Measurements from ENCODE around the gene NTM. TPM values are rescaled to one million over a fixed set of nuclear protein-coding genes. Genes with fewer than 3 reads are reported as not detected.

Gene NTM
- total and polyA plus RNA-seq, 2 donors from 2014 or later, result 0.92 to 10.3 TPM

DNA sequence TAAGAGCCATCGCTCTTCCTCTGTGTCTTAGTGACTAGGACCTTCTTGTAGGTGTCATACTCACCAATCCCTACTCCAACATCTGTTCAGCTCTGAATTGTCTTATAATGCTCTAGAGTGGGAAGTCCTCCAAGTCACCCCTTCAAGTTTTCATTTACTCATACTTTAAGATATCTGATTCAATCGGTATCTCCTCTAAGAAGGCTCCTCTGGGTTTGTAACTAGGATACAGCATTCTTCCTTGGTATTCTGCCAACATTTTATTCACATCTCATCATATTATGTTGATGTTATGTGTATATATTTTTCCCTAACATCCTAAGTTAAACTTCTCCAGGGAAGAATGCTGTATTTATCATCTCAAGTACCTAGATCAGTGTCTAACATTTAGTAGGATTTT is 662.1 kb downstream of the NTM start:
- FAIRE-seq, result no peak
- Histone ChIP-seq H3K27ac (ENCODE audit: low read depth in 2 of 2, low read length in 2 of 2) (no peak overlapping the region), H3K27me3 (ENCODE audit: control insufficient read depth, insufficient read depth, low read length) (no peaks in the 10 kb centered on the region), H3K9ac (ENCODE audit: low read length in 3 of 3) (no peak overlapping the region), H3K4me1 (ENCODE audit: control insufficient read depth in 2 of 3, insufficient read depth in 2 of 3, low read depth in 1 of 3, low read length in 3 of 3) (no peaks in the 10 kb centered on the region), H3K9me3 (ENCODE audit: control insufficient read depth in 2 of 3, insufficient read depth in 1 of 3, low read length in 3 of 3) (no peaks in the 10 kb centered on the region), H3K4me3 (ENCODE audit: low read length in 3 of 3) (no peak overlapping the region), H3K36me3 (ENCODE audit: control insufficient read depth in 2 of 3, insufficient read depth in 3 of 3, low read length in 3 of 3) (no peaks in the 10 kb centered on the region)
- no peak for DNase-seq
- intact Hi-C loops (cut with DNase I), result no loop called here
- TF ChIP-seq, protein P1, sequence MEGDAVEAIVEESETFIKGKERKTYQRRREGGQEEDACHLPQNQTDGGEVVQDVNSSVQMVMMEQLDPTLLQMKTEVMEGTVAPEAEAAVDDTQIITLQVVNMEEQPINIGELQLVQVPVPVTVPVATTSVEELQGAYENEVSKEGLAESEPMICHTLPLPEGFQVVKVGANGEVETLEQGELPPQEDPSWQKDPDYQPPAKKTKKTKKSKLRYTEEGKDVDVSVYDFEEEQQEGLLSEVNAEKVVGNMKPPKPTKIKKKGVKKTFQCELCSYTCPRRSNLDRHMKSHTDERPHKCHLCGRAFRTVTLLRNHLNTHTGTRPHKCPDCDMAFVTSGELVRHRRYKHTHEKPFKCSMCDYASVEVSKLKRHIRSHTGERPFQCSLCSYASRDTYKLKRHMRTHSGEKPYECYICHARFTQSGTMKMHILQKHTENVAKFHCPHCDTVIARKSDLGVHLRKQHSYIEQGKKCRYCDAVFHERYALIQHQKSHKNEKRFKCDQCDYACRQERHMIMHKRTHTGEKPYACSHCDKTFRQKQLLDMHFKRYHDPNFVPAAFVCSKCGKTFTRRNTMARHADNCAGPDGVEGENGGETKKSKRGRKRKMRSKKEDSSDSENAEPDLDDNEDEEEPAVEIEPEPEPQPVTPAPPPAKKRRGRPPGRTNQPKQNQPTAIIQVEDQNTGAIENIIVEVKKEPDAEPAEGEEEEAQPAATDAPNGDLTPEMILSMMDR (IDR thresholded peaks at IDR 0.05; ENCODE audit: borderline replicate concordance, extremely low read depth, insufficient read depth), result no peak

DNA sequence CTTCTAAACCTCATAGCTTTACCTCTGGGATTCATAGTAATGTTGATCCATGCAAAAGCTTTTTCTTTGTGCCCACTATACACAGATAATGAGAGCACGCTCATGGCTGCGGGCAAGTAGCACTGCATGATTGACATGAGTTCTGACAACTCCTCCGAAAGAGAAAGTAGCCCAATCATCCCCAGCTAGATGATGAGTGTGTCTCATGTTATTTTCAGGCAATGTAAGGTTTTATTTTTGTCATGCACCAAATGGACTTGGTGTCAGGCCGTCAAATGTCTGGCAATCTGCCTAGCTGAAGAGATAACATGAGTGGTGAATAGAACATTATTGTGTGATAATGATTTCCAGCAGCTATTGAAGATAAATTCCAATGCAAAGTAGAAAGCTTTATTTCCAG is 662.6 kb downstream of the NTM start:
- H3K4me1 ChIP-seq (ENCODE audit: control insufficient read depth in 2 of 3, insufficient read depth in 2 of 3, low read depth in 1 of 3, low read length in 3 of 3), result no peaks in the 10 kb centered on the region
- FAIRE-seq, result no peak

DNA sequence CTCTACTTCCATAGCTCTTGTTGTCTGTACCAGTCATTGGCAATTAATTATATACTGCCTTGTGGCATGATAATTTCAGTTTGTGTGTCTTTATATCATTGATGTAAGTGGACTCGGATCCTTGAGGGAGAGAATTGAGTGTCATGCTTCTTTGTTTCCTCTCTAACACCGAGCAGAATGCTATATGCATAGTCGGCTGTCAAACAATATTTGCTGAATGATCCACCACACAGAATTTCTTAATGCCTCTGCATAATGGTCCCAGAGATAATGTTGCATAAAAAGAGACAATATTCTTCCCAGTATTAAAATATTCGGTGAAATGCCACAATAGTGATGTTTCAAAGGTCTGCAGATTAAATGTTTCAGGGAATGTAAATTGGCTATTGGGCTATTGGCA is 664.8 kb downstream of the NTM start:
- H3K4me3 ChIP-seq (ENCODE audit: low read length in 3 of 3), result no peak overlapping the region
- no peaks in the 10 kb centered on the region for H3K9me3 ChIP-seq (ENCODE audit: control insufficient read depth in 2 of 3, insufficient read depth in 1 of 3, low read length in 3 of 3)
- no peak overlapping the region for H3K27ac ChIP-seq (ENCODE audit: low read depth in 2 of 2, low read length in 2 of 2)
- no peak for FAIRE-seq
- intact Hi-C loops (cut with DNase I), result no loop called here
- TF ChIP-seq, protein P1 (IDR thresholded peaks at IDR 0.05; ENCODE audit: borderline replicate concordance, extremely low read depth, insufficient read depth), result no peak
- H3K36me3 ChIP-seq (ENCODE audit: control insufficient read depth in 2 of 3, insufficient read depth in 3 of 3, low read length in 3 of 3), result no peaks in the 10 kb centered on the region
- no peaks in the 10 kb centered on the region for H3K27me3 ChIP-seq (ENCODE audit: control insufficient read depth, insufficient read depth, low read length)
- no peak overlapping the region for H3K9ac ChIP-seq (ENCODE audit: low read length in 3 of 3)
- no peaks in the 10 kb centered on the region for H3K4me1 ChIP-seq (ENCODE audit: control insufficient read depth in 2 of 3, insufficient read depth in 2 of 3, low read depth in 1 of 3, low read length in 3 of 3)
- DNase-seq, result no peak

More for the DNA sequence above, 662.6 kb downstream of the NTM start:
- H3K27me3 ChIP-seq (ENCODE audit: control insufficient read depth, insufficient read depth, low read length), result no peaks in the 10 kb centered on the region
- no peaks in the 10 kb centered on the region for H3K9me3 ChIP-seq (ENCODE audit: control insufficient read depth in 2 of 3, insufficient read depth in 1 of 3, low read length in 3 of 3)
- no peaks in the 10 kb centered on the region for H3K36me3 ChIP-seq (ENCODE audit: control insufficient read depth in 2 of 3, insufficient read depth in 3 of 3, low read length in 3 of 3)
- no peak overlapping the region for H3K27ac ChIP-seq (ENCODE audit: low read depth in 2 of 2, low read length in 2 of 2)
- no peak overlapping the region for H3K9ac ChIP-seq (ENCODE audit: low read length in 3 of 3)
- TF ChIP-seq, protein P1 (IDR thresholded peaks at IDR 0.05; ENCODE audit: borderline replicate concordance, extremely low read depth, insufficient read depth), result no peak
- no peak for DNase-seq
- intact Hi-C loops (cut with DNase I), result no loop called here
- no peak overlapping the region for H3K4me3 ChIP-seq (ENCODE audit: low read length in 3 of 3)

DNA sequence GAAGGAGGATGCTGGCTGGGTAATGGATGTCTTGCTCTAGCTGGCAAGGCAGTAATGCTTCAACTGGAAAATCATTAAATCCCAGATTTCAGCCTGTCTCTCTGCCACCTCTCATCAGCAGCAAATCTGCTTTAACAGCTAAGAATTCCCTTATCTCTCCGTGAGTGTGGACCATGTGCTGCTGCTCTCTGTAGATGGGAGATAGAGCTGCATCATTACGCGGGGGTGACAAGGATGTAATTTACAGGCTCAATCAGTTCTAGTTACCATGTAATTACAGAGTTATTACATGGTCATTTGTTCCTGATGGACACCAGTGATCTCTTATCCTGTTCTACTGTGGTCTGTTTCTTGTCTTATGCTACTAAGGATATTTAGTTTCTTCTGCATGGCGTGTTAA is 665.4 kb downstream of the NTM start:
- DNase-seq, result no peak
- TF ChIP-seq, protein P1 (IDR thresholded peaks at IDR 0.05; ENCODE audit: borderline replicate concordance, extremely low read depth, insufficient read depth), result no peak
- FAIRE-seq, result no peak

More for the DNA sequence above, 665.4 kb downstream of the NTM start:
- no peaks in the 10 kb centered on the region for H3K9me3 ChIP-seq (ENCODE audit: control insufficient read depth in 2 of 3, insufficient read depth in 1 of 3, low read length in 3 of 3)
- H3K27me3 ChIP-seq (ENCODE audit: control insufficient read depth, insufficient read depth, low read length), result no peaks in the 10 kb centered on the region
- H3K9ac ChIP-seq (ENCODE audit: low read length in 3 of 3), result no peak overlapping the region
- no peaks in the 10 kb centered on the region for H3K36me3 ChIP-seq (ENCODE audit: control insufficient read depth in 2 of 3, insufficient read depth in 3 of 3, low read length in 3 of 3)
- no peaks in the 10 kb centered on the region for H3K4me1 ChIP-seq (ENCODE audit: control insufficient read depth in 2 of 3, insufficient read depth in 2 of 3, low read depth in 1 of 3, low read length in 3 of 3)
- H3K27ac ChIP-seq (ENCODE audit: low read depth in 2 of 2, low read length in 2 of 2), result no peak overlapping the region
- H3K4me3 ChIP-seq (ENCODE audit: low read length in 3 of 3), result no peak overlapping the region
- intact Hi-C loops (cut with DNase I), result no loop called here
